HCT116 (cell line): Measurements from ENCODE around the gene ARHGEF37. TPM values are rescaled to one million over a fixed set of nuclear protein-coding genes. Genes with fewer than 3 reads are reported as not detected.

Experiments
- ATAC-seq: fragments of 200-7000 bp; cut with Tn5 transposase; 2 replicates; pipeline ENCODE4 v1.9.1; 2020; ENCODE audit warnings: mild to moderate bottlenecking, moderate library complexity
- BruUV-seq: library from RNA; stranded (reverse); fragments of 400-500 nt; replicated peaks from 2 replicates; lab custom pipeline; 2021; lab: Mats Ljungman, UMichigan
- CTCF ChIA-PET: fragments of 300-600 bp; sonication (Branson Sonifier 250); formaldehyde crosslinking; loops from one replicate; lab custom pipeline; 2021; ENCODE audit warnings: antibody characterized with exemption; lab: Charles Lee
- POLR2A ChIA-PET: fragments of 300-600, 350-600 bp; sonication (Branson Sonifier 250); formaldehyde crosslinking; loops from one replicate; lab custom pipeline; 2021; ENCODE audit warnings: antibody characterized with exemption; lab: Charles Lee
- RAD21 ChIA-PET, 2 experiments: fragments of 300-600 bp; sonication (Branson Sonifier 250); formaldehyde crosslinking; loops; one replicate each; lab custom pipeline; 2023; ENCODE audit warnings: low total read pairs in 2 of 2; ENCODE audit not compliant: uncharacterized antibody in 2 of 2, unreplicated experiment in 2 of 2, low non-redundant PET in 1 of 2; lab: Charles Lee
- DNase-seq: peaks from one replicate; pipeline ENCODE4 v3.0.0-alpha.2; 2010; ENCODE audit warnings: low read depth, low spot score
- H2AFZ ChIP-seq: fragments of 200-600 bp; shearing (Covaris generic), sonication (generic); 2 replicates; pipeline ENCODE4 v1.6.1; 2017; ENCODE audit warnings: low read depth, mixed run types, mixed read lengths, antibody characterized with exemption, low read length; ENCODE audit not compliant: poor library complexity, severe bottlenecking
- H3K27ac ChIP-seq: 2 replicates; pipeline ENCODE4 v1.5.1; 2012; ENCODE audit warnings: low read depth, low read length
- H3K27me3 ChIP-seq: fragments of 200-600 bp; sonication (generic); 2 replicates; pipeline ENCODE4 v1.6.1; 2016; ENCODE audit warnings: mixed run types, low read length, mixed read lengths; ENCODE audit not compliant: insufficient read depth
- H3K36me3 ChIP-seq, 2 experiments: fragments of 200-500 bp in 1 of 2; fragments of 200-600 bp in 1 of 2; sonication (Bioruptor generic) in 1 of 2; sonication (generic) in 1 of 2; 2 replicates each; pipeline versions ENCODE4 v1.5.1 to v1.6.1; 2014 to 2016; ENCODE audit warnings: low read length in 2 of 2, inconsistent platforms in 1 of 2, mixed read lengths in 1 of 2, mixed run types in 1 of 2; ENCODE audit not compliant: insufficient read depth in 2 of 2, control insufficient read depth in 1 of 2
- H3K4me1 ChIP-seq, 2 experiments: fragments of 200-600 bp in 1 of 2; sonication (generic) in 1 of 2; 2 replicates each; pipeline versions ENCODE4 v1.5.1 to v1.6.1; 2012 to 2017; ENCODE audit warnings: low read length in 2 of 2, inconsistent platforms in 1 of 2, mild to moderate bottlenecking in 1 of 2, mixed read lengths in 1 of 2, mixed run types in 1 of 2, moderate library complexity in 1 of 2; ENCODE audit not compliant: insufficient read depth in 2 of 2, control insufficient read depth in 1 of 2
- H3K4me2 ChIP-seq: fragments of 200-600 bp; sonication (generic); 2 replicates; pipeline ENCODE4 v1.6.1; 2017; ENCODE audit warnings: mixed run types, low read length, mixed read lengths
- H3K4me3 ChIP-seq, 2 experiments: fragments of 200-600 bp in 1 of 2; sonication (generic) in 1 of 2; replicated peaks in 1 of 2; 2 replicates each; pipeline ENCODE4 v1.5.1; 2011 to 2016; ENCODE audit warnings: low read length in 2 of 2, control low read depth in 1 of 2, low read depth in 1 of 2, mild to moderate bottlenecking in 1 of 2, mixed read lengths in 1 of 2, mixed run types in 1 of 2
- H3K79me2 ChIP-seq: fragments of 200-600 bp; sonication (generic); 2 replicates; pipeline ENCODE4 v1.6.1; 2017; ENCODE audit warnings: mild to moderate bottlenecking, mixed run types, low read length, moderate library complexity, mixed read lengths; ENCODE audit not compliant: insufficient read depth
- H3K9ac ChIP-seq: fragments of 200-600 bp; sonication (generic); 2 replicates; pipeline ENCODE4 v1.6.1; 2016; ENCODE audit warnings: low read length, mixed read lengths
- H3K9me2 ChIP-seq: fragments of 200-600 bp; sonication (generic), shearing (Covaris generic); 2 replicates; pipeline ENCODE4 v1.6.1; 2017; ENCODE audit warnings: mixed run types, mild to moderate bottlenecking, moderate library complexity; ENCODE audit not compliant: insufficient read depth
- H3K9me3 ChIP-seq, 2 experiments: fragments of 200-500 bp in 1 of 2; fragments of 200-600 bp in 1 of 2; sonication (Bioruptor generic) in 1 of 2; sonication (generic) in 1 of 2; 2 replicates each; pipeline ENCODE4 v1.6.1; 2014 to 2017; ENCODE audit warnings: low read length in 2 of 2, mixed read lengths in 2 of 2, inconsistent platforms in 1 of 2, low read depth in 1 of 2, mild to moderate bottlenecking in 1 of 2, mixed run types in 1 of 2, moderate library complexity in 1 of 2; ENCODE audit not compliant: control insufficient read depth in 1 of 2, insufficient read depth in 1 of 2
- H4K20me1 ChIP-seq: fragments of 200-600 bp; sonication (generic), shearing (Covaris generic); 2 replicates; pipeline ENCODE4 v1.6.1; 2017; ENCODE audit warnings: mixed run types, mild to moderate bottlenecking, moderate library complexity; ENCODE audit not compliant: insufficient read depth
- CEBPB ChIP-seq: IDR thresholded peaks from 2 replicates; pipeline ENCODE4 v1.6.1; 2012; ENCODE audit warnings: low read depth
- EGR1 ChIP-seq: IDR thresholded peaks from 2 replicates; pipeline ENCODE4 v1.6.1; 2012; ENCODE audit warnings: low read depth
- ELF1 ChIP-seq: IDR thresholded peaks from 2 replicates; pipeline ENCODE4 v1.6.1; 2012; ENCODE audit warnings: low read depth, borderline replicate concordance
- EZH2 ChIP-seq: fragments of 200-600 bp; sonication (generic); IDR thresholded peaks from 2 replicates; pipeline ENCODE4 v1.6.1; 2017; ENCODE audit warnings: antibody characterized with exemption, mixed run types
- MAX ChIP-seq: IDR thresholded peaks from 2 replicates; pipeline ENCODE4 v1.6.1; 2012
- REST ChIP-seq: IDR thresholded peaks from 2 replicates; pipeline ENCODE4 v1.6.1; 2012; ENCODE audit warnings: low read depth
- SP1 ChIP-seq: IDR thresholded peaks from 2 replicates; pipeline ENCODE4 v1.6.1; 2012; ENCODE audit warnings: low read depth
- SRF ChIP-seq: IDR thresholded peaks from 2 replicates; pipeline ENCODE4 v1.6.1; 2012; ENCODE audit warnings: low read depth
- TCF7L2 ChIP-seq: IDR thresholded peaks from 2 replicates; pipeline ENCODE4 v1.7.0; 2011; ENCODE audit warnings: borderline replicate concordance, inconsistent platforms; ENCODE audit not compliant: insufficient read depth, insufficient read length; ENCODE audit errors: extremely low read depth
- intact Hi-C: fragments of 100-400 bp; cut with micrococcal nuclease; formaldehyde crosslinking; loops from 2 replicates; pipeline ENCODE4 v1.10.0; 2022
- total RNA-seq: library from RNA; stranded (reverse); gene quantifications from one replicate; pipeline ENCODE4 v1.2.1, GENCODE V29; 2021; ENCODE audit not compliant: unreplicated experiment

ARHGEF37 gene
- total RNA-seq, 1 experiment from 2014 or later = 7.0 TPM

DNA sequence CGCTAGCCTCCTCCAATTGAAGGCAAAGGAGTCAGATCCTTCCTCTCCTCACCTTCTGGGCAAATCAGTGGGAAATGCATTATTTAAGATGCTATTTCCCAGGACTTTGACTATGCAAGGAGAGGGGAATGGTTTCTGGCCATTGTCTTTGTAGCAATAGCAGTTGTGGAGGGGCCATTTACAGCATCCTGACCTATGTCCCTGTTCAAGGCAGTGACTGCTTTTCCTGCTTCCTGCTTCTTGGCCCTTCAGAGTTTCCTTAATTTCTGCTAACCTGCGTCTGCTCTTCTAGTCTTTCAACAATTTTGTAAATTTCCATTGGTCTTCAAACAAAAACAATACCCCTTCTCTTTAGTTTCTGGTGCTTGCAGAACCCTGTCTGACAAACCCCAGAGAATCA is 76.0 kb downstream of the ARHGEF37 start:
- no peak for TF ChIP-seq SRF
- Histone ChIP-seq H3K79me2 (no peaks in the 10 kb centered on the region), H3K9me2 (no peaks in the 10 kb centered on the region), H3K4me1 (no peaks in the 10 kb centered on the region), H3K27me3 (no peaks in the 10 kb centered on the region), H3K4me3 (no peak overlapping the region), H4K20me1 (no peaks in the 10 kb centered on the region), H3K27ac (no peak overlapping the region), H2AFZ (no peak overlapping the region), H3K9me3 (no peaks in the 10 kb centered on the region; a peak in 1 of 4 replicates), H3K4me2 (no peak overlapping the region), H3K9ac (no peak overlapping the region), H3K36me3 (no peaks in the 10 kb centered on the region)
- intact Hi-C loops = no loop called here
- ATAC-seq = no peak
- CTCF ChIA-PET = interaction anchor here (1.0 to 2.2 kb wide), 4 partner anchors 103 to 342 kb away, joined by 3 to 11 read pairs (median 4); no protein-coding TSS in a partner anchor
- RAD21 ChIA-PET = no interaction called here
- no TSS peak for BruUV-seq
- POLR2A ChIA-PET = no interaction called here
- DNase-seq = no peak

DNA sequence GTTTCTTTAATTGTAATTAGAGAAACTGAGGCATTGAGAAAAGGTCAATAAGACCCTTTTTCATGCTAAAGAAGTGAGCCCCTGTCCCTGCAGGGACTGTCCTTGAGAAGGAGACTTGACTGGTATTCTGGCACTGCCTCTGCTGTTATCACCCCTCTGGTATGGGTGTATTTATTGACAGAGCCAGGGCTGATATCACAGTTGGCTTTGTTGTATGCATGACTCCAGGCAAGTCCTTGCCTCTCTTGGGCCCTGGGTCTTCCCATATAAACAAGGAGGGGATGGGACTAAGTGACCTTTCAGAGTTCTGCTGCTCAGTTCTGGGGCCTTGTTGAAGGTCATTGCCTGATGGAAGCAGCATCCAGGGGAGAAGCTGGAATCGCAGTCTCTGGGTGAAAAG is 77.0 kb downstream of the ARHGEF37 start:
- Histone ChIP-seq H3K4me1 (no peaks in the 10 kb centered on the region), H3K9me2 (no peaks in the 10 kb centered on the region), H3K27me3 (no peaks in the 10 kb centered on the region), H3K9ac (no peak overlapping the region), H2AFZ (no peak overlapping the region), H3K4me3 (no peak overlapping the region), H3K27ac (no peak overlapping the region), H3K4me2 (no peak overlapping the region), H3K79me2 (no peaks in the 10 kb centered on the region), H3K36me3 (no peaks in the 10 kb centered on the region), H4K20me1 (no peaks in the 10 kb centered on the region), H3K9me3 (no peaks in the 10 kb centered on the region; a peak in 1 of 4 replicates)
- ChIA-PET POLR2A (no interaction called here), RAD21 (no interaction called here), CTCF (no interaction called here)
- ATAC-seq = no peak
- no TSS peak for BruUV-seq
- intact Hi-C loops = no loop called here
- TF ChIP-seq EZH2 (no peak), CEBPB (no peak)
- DNase-seq = no peak

DNA sequence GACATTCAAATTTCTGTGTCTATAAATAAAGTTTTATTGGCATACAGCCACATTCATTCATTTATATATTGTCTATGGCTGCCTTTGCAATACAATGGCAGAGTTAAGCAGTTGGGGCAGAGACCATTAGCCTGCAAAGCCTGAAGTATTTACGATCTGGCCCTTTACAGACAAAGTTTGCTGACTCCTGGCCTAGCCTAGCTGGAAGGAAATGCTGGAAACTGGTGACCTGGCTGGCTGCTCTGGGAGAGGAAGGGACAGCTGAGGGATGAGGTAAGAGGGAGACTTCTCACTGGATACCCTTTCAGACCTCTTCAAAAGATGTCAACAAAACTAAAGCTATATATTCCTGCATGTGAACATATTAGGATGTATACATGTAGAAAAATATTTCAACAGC is 82.8 kb downstream of the ARHGEF37 start:
- no TSS peak for BruUV-seq
- ChIA-PET POLR2A (no interaction called here), RAD21 (no interaction called here), CTCF (no interaction called here)
- Histone ChIP-seq H3K36me3 (no peaks in the 10 kb centered on the region), H4K20me1 (no peaks in the 10 kb centered on the region), H3K27me3 (no peaks in the 10 kb centered on the region), H3K4me2 (no peak overlapping the region), H2AFZ (no peak overlapping the region), H3K4me1 (peaks cover 3 to 7% of the 10 kb centered on the region in 2 experiments; a peak in 3 of 4 replicates), H3K4me3 (no peak overlapping the region), H3K79me2 (no peaks in the 10 kb centered on the region), H3K27ac (no peak overlapping the region), H3K9ac (no peak overlapping the region), H3K9me3 (no peaks in the 10 kb centered on the region), H3K9me2 (no peaks in the 10 kb centered on the region)
- DNase-seq (no peak), ATAC-seq (no peak)
- intact Hi-C loops = no loop called here
- TF ChIP-seq TCF7L2 (no peak), MAX (no peak), SP1 (no peak), REST (no peak), EGR1 (no peak), ELF1 (no peak)
